Effector memory CD8-positive, alpha-beta T cell (primary cell): ENCODE measurements around the gene SMOC2.

Experiments
- ATAC-seq: fragments of 150-1000 bp; cut with Tn5 transposase; replicated peaks from 2 replicates; pipeline ENCODE4 v1.10.0; 2021; ENCODE audit warnings: mild to moderate bottlenecking, moderate library complexity
- DNase-seq, 3 experiments: peaks; one replicate each; pipeline ENCODE4 v3.0.0; 2021
- H3K27ac Mint-ChIP-seq, 2 donors: one replicate each; pipeline ENCODE4 v1.8.0; 2022; ENCODE audit warnings: mild to moderate bottlenecking in 2 of 2, mixed read lengths in 2 of 2, moderate library complexity in 2 of 2
- H3K27me3 Mint-ChIP-seq, 2 donors: one replicate each; pipeline ENCODE4 v1.8.0; 2022; ENCODE audit warnings: mixed read lengths in 2 of 2
- H3K36me3 Mint-ChIP-seq: one replicate; pipeline ENCODE4 v1.8.0; 2022; ENCODE audit warnings: mild to moderate bottlenecking, moderate library complexity, mixed read lengths; ENCODE audit not compliant: insufficient read depth
- H3K4me1 Mint-ChIP-seq, 2 donors: one replicate each; pipeline ENCODE4 v1.8.0; 2022; ENCODE audit warnings: low read depth in 2 of 2, mixed read lengths in 2 of 2
- H3K4me3 Mint-ChIP-seq, 2 donors: one replicate each; pipeline ENCODE4 v1.8.0; 2022; ENCODE audit warnings: mild to moderate bottlenecking in 2 of 2, mixed read lengths in 2 of 2, moderate library complexity in 2 of 2
- H3K9me3 Mint-ChIP-seq, 2 donors: one replicate each; pipeline ENCODE4 v1.8.0; 2022; ENCODE audit warnings: mixed read lengths in 2 of 2

SMOC2 gene

GRCh38 chr6:168578036-168578435 lies 137.1 kb downstream of the SMOC2 start:
- DNase-seq (no peak), ATAC-seq (no peak)
- Mint-ChIP-seq H3K27me3 (peaks cover 9 to 61% of the 10 kb centered on the region in 2 donors), H3K27ac (no peak overlapping the region), H3K4me3 (no peak overlapping the region), H3K36me3 (no peaks in the 10 kb centered on the region), H3K4me1 (no peaks in the 10 kb centered on the region), H3K9me3 (no peaks in the 10 kb centered on the region)

GRCh38 chr6:168581236-168581635 lies 140.3 kb downstream of the SMOC2 start:
- H3K36me3 Mint-ChIP-seq = no peaks in the 10 kb centered on the region
- DNase-seq = no peak
- H3K4me1 Mint-ChIP-seq = no peaks in the 10 kb centered on the region
- peaks cover 17 to 64% of the 10 kb centered on the region in 2 donors for H3K27me3 Mint-ChIP-seq
- ATAC-seq = no peak
- H3K9me3 Mint-ChIP-seq = no peaks in the 10 kb centered on the region
- H3K4me3 Mint-ChIP-seq = no peak overlapping the region
- no peak overlapping the region for H3K27ac Mint-ChIP-seq

GRCh38 chr6:168581706-168582105 lies 140.7 kb downstream of the SMOC2 start:
- Mint-ChIP-seq H3K27ac (no peak overlapping the region), H3K27me3 (peaks cover 17 to 60% of the 10 kb centered on the region in 2 donors), H3K9me3 (no peaks in the 10 kb centered on the region), H3K4me3 (no peak overlapping the region), H3K36me3 (no peaks in the 10 kb centered on the region), H3K4me1 (no peaks in the 10 kb centered on the region)
- DNase-seq (no peak), ATAC-seq (no peak)

GRCh38 chr6:168582571-168582981 lies 141.6 kb downstream of the SMOC2 start:
- H3K27ac Mint-ChIP-seq = no peak overlapping the region
- peaks cover 21 to 56% of the 10 kb centered on the region in 2 donors for H3K27me3 Mint-ChIP-seq
- DNase-seq (no peak), ATAC-seq (no peak)
- no peaks in the 10 kb centered on the region for H3K36me3 Mint-ChIP-seq
- H3K4me1 Mint-ChIP-seq = no peaks in the 10 kb centered on the region
- H3K4me3 Mint-ChIP-seq = no peak overlapping the region
- H3K9me3 Mint-ChIP-seq = no peaks in the 10 kb centered on the region

GRCh38 chr6:168583126-168583525 lies 142.1 kb downstream of the SMOC2 start:
- H3K4me3 Mint-ChIP-seq = no peak overlapping the region
- H3K27me3 Mint-ChIP-seq = peaks cover 21 to 52% of the 10 kb centered on the region in 2 donors
- H3K27ac Mint-ChIP-seq = no peak overlapping the region
- no peak for DNase-seq
- H3K9me3 Mint-ChIP-seq = no peaks in the 10 kb centered on the region
- ATAC-seq = no peak
- H3K4me1 Mint-ChIP-seq = no peaks in the 10 kb centered on the region
- H3K36me3 Mint-ChIP-seq = no peaks in the 10 kb centered on the region

- H3K27ac Mint-ChIP-seq = no peak overlapping the region
- H3K36me3 Mint-ChIP-seq = no peaks in the 10 kb centered on the region
- no peak for ATAC-seq
- H3K9me3 Mint-ChIP-seq = no peaks in the 10 kb centered on the region
- peaks cover 26 to 54% of the 10 kb centered on the region in 2 donors for H3K27me3 Mint-ChIP-seq
- no peaks in the 10 kb centered on the region for H3K4me1 Mint-ChIP-seq
- DNase-seq = no peak
- no peak overlapping the region for H3K4me3 Mint-ChIP-seq
Observed at GRCh38 chr6:168583821-168584220, 142.8 kb downstream of the SMOC2 start.

- Mint-ChIP-seq H3K9me3 (no peaks in the 10 kb centered on the region), H3K36me3 (no peaks in the 10 kb centered on the region), H3K27me3 (peaks cover 26 to 57% of the 10 kb centered on the region in 2 donors), H3K27ac (no peak overlapping the region), H3K4me3 (no peak overlapping the region), H3K4me1 (no peaks in the 10 kb centered on the region)
- DNase-seq (no peak), ATAC-seq (no peak)
Observed at GRCh38 chr6:168584249-168584648, 143.3 kb downstream of the SMOC2 start.

- no peaks in the 10 kb centered on the region for H3K9me3 Mint-ChIP-seq
- no peak overlapping the region for H3K27ac Mint-ChIP-seq
- no peaks in the 10 kb centered on the region for H3K36me3 Mint-ChIP-seq
- H3K4me3 Mint-ChIP-seq = no peak overlapping the region
- DNase-seq (no peak), ATAC-seq (no peak)
- peaks cover 26 to 53% of the 10 kb centered on the region in 2 donors for H3K27me3 Mint-ChIP-seq
- H3K4me1 Mint-ChIP-seq = no peaks in the 10 kb centered on the region
Observed at GRCh38 chr6:168584671-168585070, 143.7 kb downstream of the SMOC2 start.

GRCh38 chr6:168585441-168585840 lies 144.5 kb downstream of the SMOC2 start:
- H3K9me3 Mint-ChIP-seq = no peaks in the 10 kb centered on the region
- H3K4me3 Mint-ChIP-seq = no peak overlapping the region
- peaks cover 26 to 48% of the 10 kb centered on the region in 2 donors for H3K27me3 Mint-ChIP-seq
- DNase-seq = no peak
- no peak for ATAC-seq
- no peaks in the 10 kb centered on the region for H3K4me1 Mint-ChIP-seq
- H3K36me3 Mint-ChIP-seq = no peaks in the 10 kb centered on the region
- no peak overlapping the region for H3K27ac Mint-ChIP-seq

- DNase-seq = no peak
- H3K27me3 Mint-ChIP-seq = peaks cover 9 to 23% of the 10 kb centered on the region in 2 donors
- ATAC-seq = no peak
- no peak overlapping the region for H3K27ac Mint-ChIP-seq
- no peaks in the 10 kb centered on the region for H3K4me1 Mint-ChIP-seq
- H3K36me3 Mint-ChIP-seq = no peaks in the 10 kb centered on the region
- no peaks in the 10 kb centered on the region for H3K9me3 Mint-ChIP-seq
- no peak overlapping the region for H3K4me3 Mint-ChIP-seq
Observed at GRCh38 chr6:168589275-168589674, 148.3 kb downstream of the SMOC2 start.

- Mint-ChIP-seq H3K4me1 (no peaks in the 10 kb centered on the region), H3K27ac (no peak overlapping the region), H3K9me3 (no peaks in the 10 kb centered on the region), H3K36me3 (no peaks in the 10 kb centered on the region), H3K27me3 (peaks cover 9 to 19% of the 10 kb centered on the region in 2 donors), H3K4me3 (no peak overlapping the region)
- ATAC-seq (no peak), DNase-seq (no peak)
Observed at GRCh38 chr6:168590406-168590805, 149.4 kb downstream of the SMOC2 start.

- Mint-ChIP-seq H3K4me3 (no peak overlapping the region), H3K27me3 (peaks cover 0 to 10% of the 10 kb centered on the region in 2 donors), H3K4me1 (no peaks in the 10 kb centered on the region), H3K9me3 (peaks cover 0 to 14% of the 10 kb centered on the region in 2 donors), H3K36me3 (no peaks in the 10 kb centered on the region), H3K27ac (no peak overlapping the region)
- DNase-seq (no peak), ATAC-seq (no peak)
Observed at GRCh38 chr6:168596344-168596743, 155.4 kb downstream of the SMOC2 start.

- Mint-ChIP-seq H3K27me3 (peaks cover 9 to 16% of the 10 kb centered on the region in 2 donors), H3K27ac (no peak overlapping the region), H3K4me3 (no peak overlapping the region), H3K36me3 (no peaks in the 10 kb centered on the region), H3K4me1 (no peaks in the 10 kb centered on the region), H3K9me3 (peaks cover 0 to 14% of the 10 kb centered on the region in 2 donors)
- no peak for ATAC-seq
- DNase-seq = no peak
Observed at GRCh38 chr6:168597471-168597875, 156.5 kb downstream of the SMOC2 start.

- no peak for ATAC-seq
- H3K27me3 Mint-ChIP-seq = peaks cover 19 to 25% of the 10 kb centered on the region in 2 donors
- no peak overlapping the region for H3K27ac Mint-ChIP-seq
- H3K4me1 Mint-ChIP-seq = no peaks in the 10 kb centered on the region
- no peak for DNase-seq
- peaks cover 0 to 14% of the 10 kb centered on the region in 2 donors for H3K9me3 Mint-ChIP-seq
- H3K4me3 Mint-ChIP-seq = no peak overlapping the region
- no peaks in the 10 kb centered on the region for H3K36me3 Mint-ChIP-seq
Observed at GRCh38 chr6:168598251-168599117, 157.5 kb downstream of the SMOC2 start.
